Activated effector memory CD4-positive, alpha-beta T cell treated with Interleukin-2 at 50 U/mL for 16 hours (primary cell): ENCODE results near the gene EPB41L4A.
"Not testable (repeated sequence)": the region's sequence is repeated elsewhere in the genome, so short reads cannot be mapped to it uniquely, and the experiment has no call there.

Experiments used
- DNase-seq: peaks from one replicate; pipeline ENCODE4 v3.0.0-alpha.2; 2020

EPB41L4A gene

GRCh38 chr5:112247960-112248359 lies 171.1 kb downstream of the EPB41L4A start:
- DNase-seq = no peak

- DNase-seq = no peak
Observed at GRCh38 chr5:112245656-112246055, 173.4 kb downstream of the EPB41L4A start.

- DNase-seq = no peak
Observed at GRCh38 chr5:112239996-112240395, 179.1 kb downstream of the EPB41L4A start.

- no peak for DNase-seq
Observed at GRCh38 chr5:112238473-112238872, 180.6 kb downstream of the EPB41L4A start.

GRCh38 chr5:112237456-112237855 lies 181.6 kb downstream of the EPB41L4A start:
- DNase-seq = no peak

- no peak for DNase-seq
Observed at GRCh38 chr5:112234000-112234399, 185.1 kb downstream of the EPB41L4A start.

GRCh38 chr5:112232667-112233066 lies 186.4 kb downstream of the EPB41L4A start:
- no peak for DNase-seq

- DNase-seq = no peak
Observed at GRCh38 chr5:112230606-112231005, 188.5 kb downstream of the EPB41L4A start.

- no peak for DNase-seq
Observed at GRCh38 chr5:112228667-112229066, 190.4 kb downstream of the EPB41L4A start.

GRCh38 chr5:112227911-112228631 lies 191.0 kb downstream of the EPB41L4A start:
- no peak for DNase-seq

GRCh38 chr5:112226215-112226614 lies 192.9 kb downstream of the EPB41L4A start:
- no peak for DNase-seq

GRCh38 chr5:112222997-112223396 lies 196.1 kb downstream of the EPB41L4A start:
- DNase-seq = not testable (repeated sequence)

GRCh38 chr5:112221128-112221527 lies 197.9 kb downstream of the EPB41L4A start:
- no peak for DNase-seq

GRCh38 chr5:112219000-112219399 lies 200.1 kb downstream of the EPB41L4A start:
- DNase-seq = no peak

- no peak for DNase-seq
Observed at GRCh38 chr5:112217843-112218579, 201.1 kb downstream of the EPB41L4A start.

GRCh38 chr5:112216140-112216539 lies 202.9 kb downstream of the EPB41L4A start:
- no peak for DNase-seq

- no peak for DNase-seq
Observed at GRCh38 chr5:112210430-112211005, 208.6 kb downstream of the EPB41L4A start.

GRCh38 chr5:112208699-112209615 lies 210.1 kb downstream of the EPB41L4A start:
- no peak for DNase-seq

- DNase-seq = not testable (repeated sequence)
Observed at GRCh38 chr5:112208195-112208594, 210.9 kb downstream of the EPB41L4A start.

GRCh38 chr5:112205846-112206245 lies 213.2 kb downstream of the EPB41L4A start:
- no peak for DNase-seq

GRCh38 chr5:112203229-112203628 lies 215.8 kb downstream of the EPB41L4A start:
- no peak for DNase-seq

GRCh38 chr5:112202694-112203093 lies 216.4 kb downstream of the EPB41L4A start:
- DNase-seq = no peak

- DNase-seq = no peak
Observed at GRCh38 chr5:112201141-112201540, 217.9 kb downstream of the EPB41L4A start.
